ENCODE results near the gene PKP4. TPM values are rescaled to one million over a fixed set of nuclear protein-coding genes. Genes with fewer than 3 reads are reported as not detected.
A peak's percentile ranks its signal among the peaks of the same experiment; 100 is the strongest.

PKP4 gene
- total RNA-seq, 1 experiment from 2014 or later = 55.2 TPM

DNA sequence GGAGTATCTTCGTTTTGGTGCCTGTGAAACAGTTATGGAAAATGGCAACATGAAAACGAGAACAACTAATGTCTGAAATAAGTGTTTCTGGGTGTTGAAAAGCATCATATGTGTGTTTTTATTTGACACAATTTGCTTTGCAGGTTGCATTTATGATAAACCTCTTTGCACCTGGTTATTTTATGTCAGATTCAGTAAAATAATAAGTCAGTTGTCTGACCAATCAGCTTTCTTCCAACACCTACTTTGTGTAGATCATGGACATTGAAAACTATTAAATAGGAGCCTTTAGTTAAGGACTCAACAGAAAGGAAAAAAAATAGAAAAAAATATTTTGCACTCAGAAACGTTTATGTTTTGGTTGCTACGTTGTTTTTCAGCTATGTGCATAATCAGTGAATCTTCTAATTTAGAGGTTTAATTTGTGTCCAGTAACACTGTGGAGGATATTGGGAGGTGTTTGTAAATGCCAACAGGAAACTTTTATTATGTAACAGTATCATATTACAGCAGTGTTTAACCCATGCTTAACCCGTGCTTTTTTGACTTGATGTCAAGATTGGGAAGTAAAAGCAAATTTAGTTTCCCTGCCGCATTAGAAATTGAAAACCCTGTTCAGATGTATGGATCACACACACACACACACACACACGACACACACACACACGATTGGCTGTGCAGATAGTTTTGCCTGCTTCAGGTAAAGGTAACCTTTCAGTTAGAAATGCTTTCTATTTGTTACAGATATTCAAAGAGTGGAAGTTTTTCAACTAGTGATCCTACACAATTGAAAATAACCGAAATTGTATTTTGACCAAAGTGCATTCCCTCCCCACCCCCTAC is 2.6 kb downstream of the PKP4 start:
- ChIA-PET RAD21 (ENCODE audit: low non-redundant PET in 1 of 2, low total read pairs in 2 of 2, uncharacterized antibody in 2 of 2, unreplicated experiment in 2 of 2) (no interaction called here), POLR2A (no interaction called here), CTCF (no interaction called here)
- intact Hi-C loops (cut with micrococcal nuclease) = loop anchor here (5.0 kb wide), 2 partner anchors 293 to 427 kb away; no protein-coding TSS in a partner anchor
- no peaks in the 10 kb centered on the region for H3K36me3 ChIP-seq (ENCODE audit: control insufficient read depth in 1 of 2, insufficient read depth in 2 of 2, low read length in 2 of 2)
- H3K4me1 ChIP-seq (ENCODE audit: control insufficient read depth in 1 of 2, insufficient read depth in 2 of 2, low read length in 2 of 2) = peaks cover 22 to 29% of the 10 kb centered on the region in 2 experiments
- peak overlapping the region; percentile 95 for H3K4me2 ChIP-seq (ENCODE audit: low read length)
- peak overlapping the region in 1 of 2 experiments; percentile 85; a peak in 1 of 4 replicates for H3K4me3 ChIP-seq (replicated peaks in 1 of 2; ENCODE audit: low read depth in 1 of 2, low read length in 2 of 2)
- H3K27ac ChIP-seq (ENCODE audit: low read depth, low read length) = no peak overlapping the region
- H3K79me2 ChIP-seq (ENCODE audit: insufficient read depth, low read length) = peaks cover 71% of the 10 kb centered on the region
- peaks cover 26% of the 10 kb centered on the region; the same call in 1 of the 2 replicates for H4K20me1 ChIP-seq (ENCODE audit: insufficient read depth)
- DNase-seq (ENCODE audit: low read depth, low spot score) (no peak), ATAC-seq (no peak)
- H3K9ac ChIP-seq (ENCODE audit: low read length) = no peak overlapping the region
- H3K9me2 ChIP-seq (ENCODE audit: insufficient read depth) = no peaks in the 10 kb centered on the region
- TF ChIP-seq ELF1 (IDR thresholded peaks at IDR 0.05; ENCODE audit: borderline replicate concordance, low read depth) (no peak), POLR2AphosphoS5 (IDR thresholded peaks at IDR 0.05; ENCODE audit: low read depth, low read length) (no peak), EGR1 (IDR thresholded peaks at IDR 0.05; ENCODE audit: low read depth) (no peak), RAD21 (IDR thresholded peaks at IDR 0.05; ENCODE audit: low read depth) (no peak), CBX3 (IDR thresholded peaks at IDR 0.05; ENCODE audit: low read depth) (no peak), SIN3A (IDR thresholded peaks at IDR 0.05; ENCODE audit: low read depth) (no peak), JUND (IDR thresholded peaks at IDR 0.05) (no peak), ZFX (IDR thresholded peaks at IDR 0.05) (no peak), YY1 (IDR thresholded peaks at IDR 0.05; ENCODE audit: extremely low read depth, insufficient replicate concordance, low read depth, low read length) (no peak), TCF7L2 (IDR thresholded peaks at IDR 0.05; ENCODE audit: borderline replicate concordance, extremely low read depth, insufficient read depth, insufficient read length) (no peak)
- TF ChIP-seq, protein P1, sequence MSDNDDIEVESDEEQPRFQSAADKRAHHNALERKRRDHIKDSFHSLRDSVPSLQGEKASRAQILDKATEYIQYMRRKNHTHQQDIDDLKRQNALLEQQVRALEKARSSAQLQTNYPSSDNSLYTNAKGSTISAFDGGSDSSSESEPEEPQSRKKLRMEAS (IDR thresholded peaks at IDR 0.05) = no peak
- H2AFZ ChIP-seq (ENCODE audit: low read depth, low read length, poor library complexity, severe bottlenecking) = no peak overlapping the region
- H3K27me3 ChIP-seq (ENCODE audit: insufficient read depth, low read length) = no peaks in the 10 kb centered on the region
- TSS peak; percentile 41 for BruUV-seq (replicated peaks)
- no peaks in the 10 kb centered on the region for H3K9me3 ChIP-seq (ENCODE audit: control insufficient read depth in 1 of 2, insufficient read depth in 1 of 2, low read depth in 1 of 2, low read length in 2 of 2)

Data from HCT116 (cell line).